ENCODE results near the gene HERPUD2. TPM values are rescaled to one million over a fixed set of nuclear protein-coding genes. Genes with fewer than 3 reads are reported as not detected.
"Not testable (repeated sequence)": the region's sequence is repeated elsewhere in the genome, so short reads cannot be mapped to it uniquely, and the experiment has no call there.

The HERPUD2 gene
- polyA plus RNA-seq, 3 donors, result 12.2 to 16.5 (median 15.0) TPM

- no peak overlapping the region for H3K27ac ChIP-seq (ENCODE audit: low read depth, low read length)
- WGBS, 3 donors, result 25 to 56% (median 51%) methylated on average over 6 of the region's 6 CpGs
Measured at GRCh38 chr7:35691827-35692307, 3.1 kb downstream of the HERPUD2 start.

DNA sequence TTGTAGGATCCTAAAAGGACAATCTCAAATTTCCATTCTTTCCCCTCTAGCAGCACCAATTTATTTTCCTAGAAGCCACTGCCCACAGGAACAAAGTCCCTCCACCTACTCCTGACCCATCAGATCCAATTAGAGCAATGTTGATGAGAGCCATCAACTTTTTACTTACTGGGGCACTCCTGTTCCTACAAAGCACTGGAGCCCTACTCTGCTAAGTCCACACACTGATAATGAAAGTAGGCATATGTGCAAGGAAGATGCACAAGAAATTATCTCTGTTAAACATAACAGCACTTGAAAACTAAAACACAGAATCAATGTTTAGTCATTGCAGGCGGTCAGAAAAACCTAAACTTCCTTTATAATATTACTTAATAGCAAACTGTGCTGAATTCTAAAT is 3.6 kb downstream of the HERPUD2 start:
- H3K27ac ChIP-seq (ENCODE audit: low read depth, low read length), result no peak overlapping the region

GRCh38 chr7:35690614-35691013 is 4.3 kb downstream of the HERPUD2 start:
- WGBS, 3 donors, result 75 to 91% (median 79%) methylated on average over 10 of the region's 10 CpGs
- not testable (repeated sequence) for H3K27ac ChIP-seq (ENCODE audit: low read depth, low read length)

More for the DNA sequence above, 3.6 kb downstream of the HERPUD2 start:
- WGBS, 3 donors, result 38 to 69% (median 50%) methylated on average over 1 of the region's 1 CpG

- 96 to 100% (median 97%) methylated on average over 5 of the region's 5 CpGs for whole genome bisulfite sequencing, 3 donors
- H3K27ac ChIP-seq (ENCODE audit: low read depth, low read length), result no peak overlapping the region
Measured at GRCh38 chr7:35685781-35686180, 9.2 kb downstream of the HERPUD2 start.

DNA sequence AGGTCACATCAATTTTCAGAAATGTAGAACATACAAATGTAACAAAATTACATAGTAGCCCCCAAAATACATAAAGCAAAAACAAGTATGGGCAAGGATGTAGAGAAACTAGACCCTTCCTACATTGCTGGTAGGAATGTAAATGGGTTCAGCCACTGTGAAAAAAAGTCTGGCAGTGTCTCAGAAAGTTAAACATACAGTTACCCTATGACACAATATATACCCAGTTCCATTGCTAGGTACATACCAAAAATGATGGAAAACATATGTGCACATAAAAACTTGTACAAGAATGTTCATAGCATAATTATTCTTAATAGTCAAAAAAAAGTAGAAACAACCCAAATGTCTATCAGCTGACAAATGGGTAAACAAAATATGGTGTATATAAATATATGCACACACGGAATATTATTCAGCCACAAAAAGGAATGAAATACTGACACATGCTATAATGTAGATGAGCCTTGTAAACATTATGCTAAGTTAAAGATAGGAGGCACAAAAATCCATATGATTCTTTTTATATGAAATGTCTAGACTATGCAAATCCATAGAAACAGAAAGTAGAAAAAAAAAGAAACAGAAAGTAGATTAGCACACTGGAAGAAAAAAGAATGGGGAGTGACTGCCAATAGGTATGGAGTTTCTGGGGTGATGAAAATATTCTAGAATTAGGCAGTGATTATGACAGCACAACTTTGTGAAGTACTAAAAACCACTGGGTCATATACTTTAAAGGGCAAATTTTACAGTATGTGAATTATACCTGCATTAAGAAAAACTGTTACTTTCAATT is 13.5 kb downstream of the HERPUD2 start:
- WGBS, 3 donors, result 96 to 100% (median 98%) methylated on average over 1 of the region's 1 CpG
- H3K27ac ChIP-seq (ENCODE audit: low read depth, low read length), result no peak overlapping the region

GRCh38 chr7:35680403-35681013 is 14.4 kb downstream of the HERPUD2 start:
- no peak overlapping the region for H3K27ac ChIP-seq (ENCODE audit: low read depth, low read length)
- WGBS, 3 donors, result 81 to 86% (median 83%) methylated on average over 2 of the region's 2 CpGs

- WGBS, 3 donors, result 91 to 92% (median 91%) methylated on average over 3 of the region's 3 CpGs
- no peak overlapping the region for H3K27ac ChIP-seq (ENCODE audit: low read depth, low read length)
Measured at GRCh38 chr7:35677582-35678356, 17.2 kb downstream of the HERPUD2 start.

DNA sequence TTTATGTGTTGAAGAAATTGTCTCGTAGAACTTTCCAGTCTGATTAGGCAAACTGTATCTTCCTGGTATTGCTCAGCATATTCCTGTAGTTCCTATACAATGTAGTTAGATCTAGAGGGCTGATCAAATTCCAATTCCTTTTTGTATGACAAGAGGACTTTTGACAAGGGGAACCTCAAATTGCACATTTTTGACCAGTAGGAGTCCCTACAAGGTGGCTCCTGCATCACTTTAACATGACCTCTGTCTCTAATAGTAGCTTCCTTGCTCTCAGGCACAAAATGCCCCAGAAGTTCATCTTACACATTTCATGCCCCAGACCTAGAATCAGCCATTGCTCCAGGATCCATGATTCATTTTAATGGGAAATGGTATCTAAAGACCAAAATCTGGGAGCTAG is 18.7 kb downstream of the HERPUD2 start:
- WGBS, 3 donors, result 47 to 63% (median 60%) methylated on average over 1 of the region's 1 CpG
- no peak overlapping the region for H3K27ac ChIP-seq (ENCODE audit: low read depth, low read length)

GRCh38 chr7:35670856-35671569 is 23.9 kb downstream of the HERPUD2 start:
- WGBS, 3 donors, result 84 to 89% (median 87%) methylated on average over 3 of the region's 3 CpGs

GRCh38 chr7:35660411-35660810 is 34.5 kb downstream of the HERPUD2 start:
- WGBS, 3 donors, result 85 to 97% (median 96%) methylated on average over 3 to 4 of the region's 4 CpGs

More at GRCh38 chr7:35670856-35671569, 23.9 kb downstream of the HERPUD2 start:
- H3K27ac ChIP-seq (ENCODE audit: low read depth, low read length), result no peak overlapping the region

GRCh38 chr7:35658606-35659201 is 36.2 kb downstream of the HERPUD2 start:
- H3K27ac ChIP-seq (ENCODE audit: low read depth, low read length), result no peak overlapping the region
- WGBS, 3 donors, result 57 to 93% (median 87%) methylated on average over 1 of the region's 1 CpG

More at GRCh38 chr7:35660411-35660810, 34.5 kb downstream of the HERPUD2 start:
- H3K27ac ChIP-seq (ENCODE audit: low read depth, low read length), result not testable (repeated sequence)

- 90 to 100% (median 97%) methylated on average over 2 of the region's 2 CpGs for WGBS, 3 donors
- no peak overlapping the region for H3K27ac ChIP-seq (ENCODE audit: low read depth, low read length)
Measured at GRCh38 chr7:35657125-35657524, 37.8 kb downstream of the HERPUD2 start.

GRCh38 chr7:35654558-35654957 is 40.4 kb downstream of the HERPUD2 start:
- 99 to 100% (median 99%) methylated on average over 3 of the region's 3 CpGs for WGBS, 3 donors
- not testable (repeated sequence) for H3K27ac ChIP-seq (ENCODE audit: low read depth, low read length)

DNA sequence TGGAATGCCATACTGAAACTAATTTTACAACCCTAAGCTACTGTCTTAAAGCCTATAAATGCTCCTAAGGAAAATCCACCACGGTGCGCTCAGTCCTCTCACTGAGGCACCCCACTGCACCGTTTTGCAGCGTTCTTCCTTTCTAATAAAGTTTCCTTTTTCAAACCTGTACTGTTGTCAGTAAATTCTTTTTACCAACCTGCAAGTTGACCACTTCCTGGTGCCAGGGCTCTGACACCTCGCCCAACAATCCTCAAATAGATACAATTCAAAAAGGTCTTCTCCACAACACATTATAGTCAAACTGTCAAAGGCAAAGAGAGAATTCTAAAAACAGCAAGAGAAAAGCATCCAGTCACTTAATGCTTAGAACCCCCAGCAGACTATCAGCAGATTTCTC is 42.8 kb downstream of the HERPUD2 start:
- no peak overlapping the region for H3K27ac ChIP-seq (ENCODE audit: low read depth, low read length)
- WGBS, 3 donors, result 95 to 97% (median 97%) methylated on average over 5 of the region's 5 CpGs

GRCh38 chr7:35650751-35651150 is 44.2 kb downstream of the HERPUD2 start:
- 96 to 97% (median 97%) methylated on average over 4 of the region's 4 CpGs for WGBS, 3 donors
- H3K27ac ChIP-seq (ENCODE audit: low read depth, low read length), result no peak overlapping the region

DNA sequence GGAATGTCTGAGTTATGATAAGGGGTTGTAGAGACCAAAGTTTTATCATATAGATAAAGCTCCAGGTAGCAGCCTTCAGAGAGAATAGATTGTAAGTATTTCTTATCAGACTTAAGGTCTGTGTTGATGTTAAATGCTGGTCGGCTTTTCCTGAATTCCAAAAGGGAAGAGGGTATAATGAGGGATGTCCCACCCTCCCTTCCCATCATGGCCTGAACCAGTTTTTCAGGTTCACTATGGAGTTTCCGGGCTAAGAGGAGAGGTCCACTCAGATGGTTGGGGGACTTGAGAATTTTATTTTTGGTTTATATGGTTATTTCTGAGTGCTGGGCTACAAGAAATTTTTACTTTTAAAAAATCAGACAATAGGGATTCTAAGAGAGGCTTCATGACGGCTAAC is 45.2 kb downstream of the HERPUD2 start:
- WGBS, 3 donors, result 76 to 97% (median 94%) methylated on average over 3 of the region's 3 CpGs
- H3K27ac ChIP-seq (ENCODE audit: low read depth, low read length), result no peak overlapping the region

DNA sequence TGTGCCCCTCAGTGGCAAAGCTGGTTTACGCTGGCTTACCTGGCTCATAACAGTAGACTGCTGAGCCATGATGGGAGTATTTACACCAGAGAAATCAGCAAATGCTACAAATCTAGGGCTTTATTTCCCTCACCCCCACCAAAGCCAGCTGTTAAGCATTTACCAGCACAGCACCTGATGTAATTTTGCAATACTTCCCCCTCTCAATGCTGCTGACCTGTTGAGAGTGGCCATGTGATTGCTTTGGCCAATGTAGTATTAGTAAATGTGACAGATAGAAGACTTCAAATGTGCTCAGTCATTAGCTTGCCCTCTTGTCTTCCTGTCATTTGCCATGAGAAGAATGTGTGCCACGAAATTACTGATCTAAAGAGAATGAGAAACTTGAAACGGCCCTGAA is 46.6 kb downstream of the HERPUD2 start:
- 41 to 80% (median 70%) methylated on average over 3 of the region's 3 CpGs for WGBS, 3 donors
- H3K27ac ChIP-seq (ENCODE audit: low read depth, low read length), result no peak overlapping the region

GRCh38 chr7:35647171-35647574 is 47.8 kb downstream of the HERPUD2 start:
- WGBS, 3 donors, result 5 to 37% (median 36%) methylated on average over 4 of the region's 4 CpGs
- H3K27ac ChIP-seq (ENCODE audit: low read depth, low read length), result no peak overlapping the region

All from adipose tissue (tissue), 3 donors.